ENCODE measurements around the gene SERPING1. TPM values are rescaled to one million over a fixed set of nuclear protein-coding genes. Genes with fewer than 3 reads are reported as not detected.

The SERPING1 gene
- total RNA-seq, 1 donor from 2014 or later, result 74.7 TPM

- Mint-ChIP-seq H3K4me1 (ENCODE audit: unreplicated experiment) (peaks cover 19% of the 10 kb centered on the region), H3K36me3 (no peaks in the 10 kb centered on the region), H3K27ac (no peak overlapping the region), H3K27me3 (no peaks in the 10 kb centered on the region), H3K9me3 (peaks cover 4% of the 10 kb centered on the region), H3K4me3 (no peak overlapping the region)
- no peak for DNase-seq (ENCODE audit: extremely low spot score, unreplicated experiment)
- TF ChIP-seq CTCF (conservative IDR thresholded peaks at IDR 0.05), result no peak
Measured at GRCh38 chr11:57632116-57632515, 34.6 kb downstream of the SERPING1 start.

GRCh38 chr11:57633394-57634070 is 36.0 kb downstream of the SERPING1 start:
- H3K9me3 Mint-ChIP-seq, result peaks cover 4% of the 10 kb centered on the region
- no peak for DNase-seq (ENCODE audit: extremely low spot score, unreplicated experiment)
- H3K27ac Mint-ChIP-seq, result peak overlapping the region; percentile 95
- no peaks in the 10 kb centered on the region for H3K27me3 Mint-ChIP-seq
- H3K36me3 Mint-ChIP-seq, result no peaks in the 10 kb centered on the region
- H3K4me1 Mint-ChIP-seq (ENCODE audit: unreplicated experiment), result peaks cover 19% of the 10 kb centered on the region
- peak overlapping the region; percentile 61 for H3K4me3 Mint-ChIP-seq
- no peak for TF ChIP-seq CTCF (conservative IDR thresholded peaks at IDR 0.05)

- peaks cover 2% of the 10 kb centered on the region for H3K9me3 Mint-ChIP-seq
- H3K36me3 Mint-ChIP-seq, result no peaks in the 10 kb centered on the region
- no peak overlapping the region for H3K4me3 Mint-ChIP-seq
- no peak for DNase-seq (ENCODE audit: extremely low spot score, unreplicated experiment)
- H3K27me3 Mint-ChIP-seq, result no peaks in the 10 kb centered on the region
- H3K4me1 Mint-ChIP-seq (ENCODE audit: unreplicated experiment), result peaks cover 16% of the 10 kb centered on the region
- no peak for TF ChIP-seq CTCF (conservative IDR thresholded peaks at IDR 0.05)
- H3K27ac Mint-ChIP-seq, result peak overlapping the region; percentile 95
Measured at GRCh38 chr11:57634311-57634710, 36.8 kb downstream of the SERPING1 start.

- Mint-ChIP-seq H3K27me3 (no peaks in the 10 kb centered on the region), H3K9me3 (no peaks in the 10 kb centered on the region), H3K36me3 (no peaks in the 10 kb centered on the region), H3K27ac (peak overlapping the region; percentile 32), H3K4me1 (ENCODE audit: unreplicated experiment) (peaks cover 11% of the 10 kb centered on the region), H3K4me3 (no peak overlapping the region)
- no peak for TF ChIP-seq CTCF (conservative IDR thresholded peaks at IDR 0.05)
- no peak for DNase-seq (ENCODE audit: extremely low spot score, unreplicated experiment)
Measured at GRCh38 chr11:57635246-57635645, 37.8 kb downstream of the SERPING1 start.

GRCh38 chr11:57637626-57638004 is 40.1 kb downstream of the SERPING1 start:
- H3K9me3 Mint-ChIP-seq, result no peaks in the 10 kb centered on the region
- H3K4me1 Mint-ChIP-seq (ENCODE audit: unreplicated experiment), result peaks cover 26% of the 10 kb centered on the region

More at GRCh38 chr11:57637626-57638004, 40.1 kb downstream of the SERPING1 start:
- no peaks in the 10 kb centered on the region for H3K27me3 Mint-ChIP-seq
- peak overlapping the region; percentile 98 for H3K27ac Mint-ChIP-seq
- TF ChIP-seq CTCF (conservative IDR thresholded peaks at IDR 0.05), result no peak
- peaks cover 9% of the 10 kb centered on the region for H3K36me3 Mint-ChIP-seq
- DNase-seq (ENCODE audit: extremely low spot score, unreplicated experiment), result peak; percentile 82
- H3K4me3 Mint-ChIP-seq, result peak overlapping the region; percentile 98
